Activated gamma-delta T cell (primary cell): ENCODE data around the gene HNRNPC.
"Not testable (repeated sequence)": the region's sequence is repeated elsewhere in the genome, so short reads cannot be mapped to it uniquely, and the experiment has no call there.

ENCODE experiments used
- DNase-seq: peaks from one replicate; lab custom pipeline; 2025; lab: John Stamatoyannopoulos, UW

The HNRNPC gene

GRCh38 chr14:21244544-21244943 is 24.7 kb downstream of the HNRNPC start:
- no peak for DNase-seq

- no peak for DNase-seq
Observed at GRCh38 chr14:21241218-21241819, 27.9 kb downstream of the HNRNPC start.

- no peak for DNase-seq
Observed at GRCh38 chr14:21240417-21240816, 28.8 kb downstream of the HNRNPC start.

GRCh38 chr14:21238823-21239518 is 30.3 kb downstream of the HNRNPC start:
- DNase-seq = no peak

- no peak for DNase-seq
Observed at GRCh38 chr14:21236948-21237797, 32.1 kb downstream of the HNRNPC start.

GRCh38 chr14:21234112-21234511 is 35.1 kb downstream of the HNRNPC start:
- DNase-seq = no peak

- DNase-seq = no peak
Observed at GRCh38 chr14:21233457-21234076, 35.7 kb downstream of the HNRNPC start.

GRCh38 chr14:21231020-21231652 is 38.1 kb downstream of the HNRNPC start:
- DNase-seq = no peak

GRCh38 chr14:21229821-21230220 is 39.4 kb downstream of the HNRNPC start:
- DNase-seq = no peak

- no peak for DNase-seq
Observed at GRCh38 chr14:21227981-21228380, 41.3 kb downstream of the HNRNPC start.

GRCh38 chr14:21227150-21227549 is 42.1 kb downstream of the HNRNPC start:
- DNase-seq = no peak

- DNase-seq = no peak
Observed at GRCh38 chr14:21226467-21226866, 42.8 kb downstream of the HNRNPC start.

- DNase-seq = not testable (repeated sequence)
Observed at GRCh38 chr14:21225164-21225563, 44.1 kb downstream of the HNRNPC start.

GRCh38 chr14:21220874-21221477 is 48.3 kb downstream of the HNRNPC start:
- DNase-seq = no peak

- DNase-seq = no peak
Observed at GRCh38 chr14:21219561-21220111, 49.6 kb downstream of the HNRNPC start.

GRCh38 chr14:21219120-21219519 is 50.1 kb downstream of the HNRNPC start:
- DNase-seq = no peak

- no peak for DNase-seq
Observed at GRCh38 chr14:21215879-21216251, 53.4 kb downstream of the HNRNPC start.

- no peak for DNase-seq
Observed at GRCh38 chr14:21215130-21215878, 53.9 kb downstream of the HNRNPC start.

- DNase-seq = no peak
Observed at GRCh38 chr14:21213652-21214051, 55.6 kb downstream of the HNRNPC start.

GRCh38 chr14:21212824-21213223 is 56.4 kb downstream of the HNRNPC start:
- DNase-seq = not testable (repeated sequence)
